ENCODE data around the gene GRIK3.

Gene GRIK3

DNA sequence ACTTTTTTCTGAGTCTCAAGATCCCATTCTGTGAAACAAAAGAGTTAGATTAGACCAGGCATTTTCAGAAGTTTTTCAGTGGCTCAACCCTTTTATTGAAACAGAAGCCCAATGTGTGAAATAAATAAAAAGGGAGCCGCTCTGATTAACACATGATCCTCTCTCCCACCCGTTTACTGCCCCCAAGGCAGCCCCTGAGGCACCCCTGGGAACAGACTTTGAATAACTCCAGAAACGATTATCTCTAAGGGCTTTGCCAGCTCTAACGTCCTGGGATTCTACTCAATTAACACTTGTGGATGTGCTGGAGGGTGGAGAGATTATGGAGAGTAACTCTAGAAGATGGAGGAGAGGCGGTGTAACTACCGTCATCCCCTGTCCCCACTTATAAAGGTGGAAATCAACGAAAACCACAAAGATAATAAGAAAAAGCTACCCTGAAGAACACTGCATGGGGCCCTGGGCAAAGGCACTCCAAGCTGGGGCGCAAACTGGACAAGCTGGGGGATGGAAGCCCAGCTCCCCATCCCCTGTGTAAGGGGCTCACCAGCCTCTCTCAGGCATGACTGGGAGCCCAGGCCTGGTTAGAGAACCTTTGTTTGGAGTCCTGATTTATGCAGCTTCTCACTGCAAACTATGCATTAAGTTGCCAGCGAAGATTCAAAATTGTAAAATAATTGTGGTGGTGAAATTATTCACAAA lies 39.0 kb upstream of the GRIK3 start:
- Histone ChIP-seq H3K27ac (replicated peaks) (no peak overlapping the region), H3K4me3 (replicated peaks; ENCODE audit: insufficient read depth, low read length) (no peak overlapping the region), H3K27me3 (ENCODE audit: insufficient read depth, poor library complexity, severe bottlenecking) (no peaks in the 10 kb centered on the region)
- TF ChIP-seq, protein P1, sequence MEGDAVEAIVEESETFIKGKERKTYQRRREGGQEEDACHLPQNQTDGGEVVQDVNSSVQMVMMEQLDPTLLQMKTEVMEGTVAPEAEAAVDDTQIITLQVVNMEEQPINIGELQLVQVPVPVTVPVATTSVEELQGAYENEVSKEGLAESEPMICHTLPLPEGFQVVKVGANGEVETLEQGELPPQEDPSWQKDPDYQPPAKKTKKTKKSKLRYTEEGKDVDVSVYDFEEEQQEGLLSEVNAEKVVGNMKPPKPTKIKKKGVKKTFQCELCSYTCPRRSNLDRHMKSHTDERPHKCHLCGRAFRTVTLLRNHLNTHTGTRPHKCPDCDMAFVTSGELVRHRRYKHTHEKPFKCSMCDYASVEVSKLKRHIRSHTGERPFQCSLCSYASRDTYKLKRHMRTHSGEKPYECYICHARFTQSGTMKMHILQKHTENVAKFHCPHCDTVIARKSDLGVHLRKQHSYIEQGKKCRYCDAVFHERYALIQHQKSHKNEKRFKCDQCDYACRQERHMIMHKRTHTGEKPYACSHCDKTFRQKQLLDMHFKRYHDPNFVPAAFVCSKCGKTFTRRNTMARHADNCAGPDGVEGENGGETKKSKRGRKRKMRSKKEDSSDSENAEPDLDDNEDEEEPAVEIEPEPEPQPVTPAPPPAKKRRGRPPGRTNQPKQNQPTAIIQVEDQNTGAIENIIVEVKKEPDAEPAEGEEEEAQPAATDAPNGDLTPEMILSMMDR (IDR thresholded peaks at IDR 0.05; ENCODE audit: insufficient read depth, low read length) = no peak
- TF ChIP-seq GABPA (IDR thresholded peaks at IDR 0.05; ENCODE audit: low read depth) (no peak), POLR2AphosphoS5 (IDR thresholded peaks at IDR 0.05; ENCODE audit: low read depth) (no peak), SPI1 (IDR thresholded peaks at IDR 0.05; ENCODE audit: borderline replicate concordance, low read depth) (no peak)
- TF ChIP-seq, protein P2, sequence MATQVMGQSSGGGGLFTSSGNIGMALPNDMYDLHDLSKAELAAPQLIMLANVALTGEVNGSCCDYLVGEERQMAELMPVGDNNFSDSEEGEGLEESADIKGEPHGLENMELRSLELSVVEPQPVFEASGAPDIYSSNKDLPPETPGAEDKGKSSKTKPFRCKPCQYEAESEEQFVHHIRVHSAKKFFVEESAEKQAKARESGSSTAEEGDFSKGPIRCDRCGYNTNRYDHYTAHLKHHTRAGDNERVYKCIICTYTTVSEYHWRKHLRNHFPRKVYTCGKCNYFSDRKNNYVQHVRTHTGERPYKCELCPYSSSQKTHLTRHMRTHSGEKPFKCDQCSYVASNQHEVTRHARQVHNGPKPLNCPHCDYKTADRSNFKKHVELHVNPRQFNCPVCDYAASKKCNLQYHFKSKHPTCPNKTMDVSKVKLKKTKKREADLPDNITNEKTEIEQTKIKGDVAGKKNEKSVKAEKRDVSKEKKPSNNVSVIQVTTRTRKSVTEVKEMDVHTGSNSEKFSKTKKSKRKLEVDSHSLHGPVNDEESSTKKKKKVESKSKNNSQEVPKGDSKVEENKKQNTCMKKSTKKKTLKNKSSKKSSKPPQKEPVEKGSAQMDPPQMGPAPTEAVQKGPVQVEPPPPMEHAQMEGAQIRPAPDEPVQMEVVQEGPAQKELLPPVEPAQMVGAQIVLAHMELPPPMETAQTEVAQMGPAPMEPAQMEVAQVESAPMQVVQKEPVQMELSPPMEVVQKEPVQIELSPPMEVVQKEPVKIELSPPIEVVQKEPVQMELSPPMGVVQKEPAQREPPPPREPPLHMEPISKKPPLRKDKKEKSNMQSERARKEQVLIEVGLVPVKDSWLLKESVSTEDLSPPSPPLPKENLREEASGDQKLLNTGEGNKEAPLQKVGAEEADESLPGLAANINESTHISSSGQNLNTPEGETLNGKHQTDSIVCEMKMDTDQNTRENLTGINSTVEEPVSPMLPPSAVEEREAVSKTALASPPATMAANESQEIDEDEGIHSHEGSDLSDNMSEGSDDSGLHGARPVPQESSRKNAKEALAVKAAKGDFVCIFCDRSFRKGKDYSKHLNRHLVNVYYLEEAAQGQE (IDR thresholded peaks at IDR 0.05; ENCODE audit: insufficient replicate concordance, low read depth) = no peak
- no peak for DNase-seq (ENCODE audit: low read depth in 1 of 2, low spot score in 1 of 2)

DNA sequence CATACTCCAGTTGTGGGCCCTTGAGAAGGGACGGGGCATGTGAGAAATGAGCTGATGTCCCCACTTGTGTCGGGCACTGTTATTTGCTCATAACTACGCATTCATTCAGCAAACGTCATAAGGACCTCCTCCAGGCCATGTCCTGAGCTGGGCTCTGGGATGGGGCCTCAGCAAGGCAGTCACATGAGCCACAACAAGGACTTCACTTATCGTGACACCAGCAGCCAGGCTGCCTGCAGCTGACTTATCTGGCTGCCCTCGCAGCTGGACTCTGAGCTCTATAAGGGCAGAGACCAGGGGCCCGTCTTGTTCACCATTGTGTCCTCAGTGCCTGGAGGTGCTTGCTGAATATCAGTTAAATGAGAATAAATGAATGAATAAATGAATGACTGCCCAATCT lies 37.5 kb upstream of the GRIK3 start:
- no peak for DNase-seq (ENCODE audit: low read depth in 1 of 2, low spot score in 1 of 2)
- TF ChIP-seq, protein P2 (IDR thresholded peaks at IDR 0.05; ENCODE audit: insufficient replicate concordance, low read depth) = no peak
- TF ChIP-seq SPI1 (IDR thresholded peaks at IDR 0.05; ENCODE audit: borderline replicate concordance, low read depth) (no peak), GABPA (IDR thresholded peaks at IDR 0.05; ENCODE audit: low read depth) (no peak), POLR2AphosphoS5 (IDR thresholded peaks at IDR 0.05; ENCODE audit: low read depth) (no peak)
- TF ChIP-seq, protein P1 (IDR thresholded peaks at IDR 0.05; ENCODE audit: insufficient read depth, low read length) = no peak
- Histone ChIP-seq H3K4me3 (replicated peaks; ENCODE audit: insufficient read depth, low read length) (no peak overlapping the region), H3K27ac (replicated peaks) (no peak overlapping the region), H3K27me3 (ENCODE audit: insufficient read depth, poor library complexity, severe bottlenecking) (no peaks in the 10 kb centered on the region)

DNA sequence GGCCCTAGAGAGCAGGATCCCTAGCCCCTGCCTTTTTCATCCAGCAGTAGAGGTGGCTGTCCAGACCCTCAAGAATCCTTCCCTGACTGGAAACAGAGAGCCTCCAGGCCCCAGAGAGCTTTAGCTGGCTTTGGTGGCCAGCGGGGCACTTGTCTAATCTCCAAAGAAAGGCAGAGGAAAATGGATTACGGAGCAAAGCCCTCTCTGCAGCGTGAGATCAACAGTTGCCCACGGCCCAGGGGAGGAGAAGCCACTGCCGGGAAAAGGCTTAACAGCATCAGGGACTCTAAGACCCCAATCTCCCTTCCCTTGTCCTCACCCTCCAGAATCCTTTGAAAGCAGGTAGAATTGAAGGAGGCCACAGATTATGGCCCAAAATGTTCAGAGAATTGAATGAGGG lies 35.8 kb upstream of the GRIK3 start:
- TF ChIP-seq, protein P2 (IDR thresholded peaks at IDR 0.05; ENCODE audit: insufficient replicate concordance, low read depth) = no peak
- DNase-seq (ENCODE audit: low read depth in 1 of 2, low spot score in 1 of 2) = no peak
- H3K27me3 ChIP-seq (ENCODE audit: insufficient read depth, poor library complexity, severe bottlenecking) = no peaks in the 10 kb centered on the region
- H3K4me3 ChIP-seq (replicated peaks; ENCODE audit: insufficient read depth, low read length) = no peak overlapping the region
- no peak overlapping the region for H3K27ac ChIP-seq (replicated peaks)
